Ammon's horn (tissue), 1 donor: ENCODE data around the gene PFN1.

ENCODE experiments used
- DNase-seq: peaks from one replicate; pipeline ENCODE4 v3.0.0-alpha.2; 2016; ENCODE audit warnings: low spot score

Gene PFN1

DNA sequence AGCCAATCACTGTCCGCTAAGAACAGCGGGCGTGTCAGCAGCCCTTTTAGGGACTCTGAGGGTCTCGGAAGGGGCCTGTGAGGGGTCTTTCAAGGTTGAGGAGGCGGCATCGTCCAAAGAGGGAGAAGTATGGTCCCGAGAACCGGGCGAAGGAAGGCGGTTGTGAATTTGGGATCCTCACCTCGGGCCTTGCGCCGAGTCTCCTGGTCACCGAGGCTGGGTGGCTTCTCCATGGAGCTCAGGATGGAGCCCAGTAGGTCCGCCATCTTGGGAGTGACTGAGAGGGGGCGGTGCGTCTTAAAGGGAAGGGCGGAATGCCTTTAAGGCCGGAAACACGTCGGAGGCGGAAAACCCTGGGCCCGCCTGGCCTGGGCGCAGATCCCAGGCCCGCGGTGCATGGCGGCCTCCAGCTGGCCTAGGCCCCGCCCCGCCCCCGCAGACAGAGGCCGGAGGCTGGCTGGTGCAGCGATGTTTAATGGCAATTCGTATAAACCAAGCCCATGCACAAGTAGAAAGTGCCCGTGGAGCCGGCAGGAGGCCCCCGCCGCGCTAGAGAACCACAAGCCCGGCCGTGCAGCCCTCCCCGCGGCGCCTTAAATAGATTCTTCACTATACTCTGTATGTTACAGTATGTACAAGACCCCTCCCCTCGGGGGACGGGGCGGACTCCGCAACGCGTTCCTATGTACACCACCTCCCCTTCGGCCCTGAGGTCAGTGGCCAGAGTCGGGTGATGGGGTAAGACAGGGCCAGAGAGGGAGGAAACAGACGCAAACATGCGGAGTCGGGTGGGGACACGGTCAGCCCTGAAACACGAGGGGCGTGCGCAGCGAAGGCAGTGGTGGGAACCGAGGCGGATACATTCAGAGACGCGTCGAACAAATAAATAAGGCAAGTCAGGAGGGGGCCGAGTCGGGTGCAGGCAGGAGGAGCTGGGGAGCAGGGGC is 19.5 kb upstream of the PFN1 start, which contains the start of gene SPAG7:
Gene SPAG7 (minus strand): TSS at position 279 of the 947 bp plus-strand sequence. CDS start 13 bp downstream, at position 266.
- DNase-seq, result peak; percentile 98

- peak; percentile 100 for DNase-seq
Measured at GRCh38 chr17:4966844-4967538, 18.7 kb upstream of the PFN1 start.

DNA sequence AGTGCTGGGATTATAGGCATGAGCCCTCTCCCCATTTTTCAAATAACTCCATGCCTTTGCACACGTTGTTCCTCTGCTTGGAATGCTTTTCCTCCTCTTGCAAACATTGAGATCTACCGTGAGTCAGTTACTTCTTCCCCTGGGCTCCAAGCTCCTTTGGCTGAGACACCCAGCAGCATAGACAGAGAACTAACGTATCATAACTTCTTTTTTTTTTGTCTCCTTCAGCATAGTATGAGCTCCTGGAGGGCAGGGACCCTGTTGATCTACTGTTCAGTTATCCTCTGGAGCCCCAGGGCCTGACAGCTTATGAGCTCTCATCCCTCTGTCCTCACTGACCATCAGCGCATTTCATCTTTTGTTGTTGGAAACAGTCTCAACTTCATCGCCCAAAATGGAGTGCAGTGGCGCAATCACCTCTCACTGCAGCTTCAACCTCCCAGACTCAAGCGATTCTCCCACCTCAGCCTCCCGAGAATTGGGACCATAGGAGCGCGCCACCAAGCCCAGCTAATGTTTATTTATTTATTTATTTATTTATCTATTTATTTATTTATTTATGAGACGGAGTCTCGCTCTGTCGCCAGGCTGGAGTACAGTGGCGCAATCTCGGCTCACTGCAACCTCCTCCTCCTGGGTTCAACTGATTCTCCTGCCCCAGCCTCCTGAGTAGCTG is 17.1 kb upstream of the PFN1 start:
- no peak for DNase-seq

- DNase-seq, result no peak
Measured at GRCh38 chr17:4960279-4960922, 12.1 kb upstream of the PFN1 start.

- no peak for DNase-seq
Measured at GRCh38 chr17:4959261-4959965, 11.1 kb upstream of the PFN1 start.

DNA sequence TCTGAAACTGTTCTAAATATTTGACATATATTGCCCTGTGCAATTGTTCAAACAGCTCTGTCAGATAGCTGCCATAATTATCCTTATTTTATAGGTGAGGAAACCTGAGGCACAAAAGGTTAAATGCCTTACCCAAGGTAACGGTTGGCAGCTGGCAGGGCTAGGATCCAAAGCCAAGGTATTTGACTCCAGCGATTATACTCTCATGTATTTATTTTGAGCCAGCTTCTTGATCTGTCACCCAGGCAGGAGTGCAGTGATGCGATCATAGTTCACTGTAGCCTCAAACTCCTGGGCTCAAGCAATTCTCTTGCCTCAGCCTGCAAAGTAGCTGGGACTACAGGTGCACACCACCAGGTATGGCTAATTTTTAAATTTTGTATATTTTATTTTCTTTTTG is 9.8 kb upstream of the PFN1 start:
- no peak for DNase-seq

DNA sequence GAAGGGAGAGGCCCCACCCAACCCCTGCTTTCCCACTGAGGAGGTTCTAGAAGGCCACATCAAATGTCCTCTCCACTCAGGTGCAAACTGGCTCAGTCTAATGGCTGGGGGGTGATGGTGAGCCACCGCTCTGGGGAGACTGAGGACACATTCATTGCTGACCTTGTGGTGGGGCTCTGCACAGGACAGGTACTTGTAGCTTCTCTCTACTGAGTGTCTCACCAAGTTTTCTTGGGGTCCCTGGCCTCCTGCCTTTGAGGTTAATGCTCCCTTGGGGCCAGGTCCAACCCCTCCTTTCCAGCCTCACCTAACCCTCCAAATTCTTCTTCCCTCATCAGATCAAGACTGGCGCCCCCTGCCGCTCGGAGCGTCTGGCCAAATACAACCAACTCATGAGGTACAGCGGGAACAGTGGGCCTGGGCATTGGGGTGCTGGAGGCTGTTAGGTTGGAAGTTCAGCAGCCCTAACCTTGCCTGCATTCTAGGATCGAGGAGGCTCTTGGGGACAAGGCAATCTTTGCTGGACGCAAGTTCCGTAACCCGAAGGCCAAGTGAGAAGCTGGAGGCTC is 8.2 kb upstream of the PFN1 start:
- DNase-seq, result no peak

GRCh38 chr17:4955091-4955490 is 6.8 kb upstream of the PFN1 start:
- DNase-seq, result no peak

DNA sequence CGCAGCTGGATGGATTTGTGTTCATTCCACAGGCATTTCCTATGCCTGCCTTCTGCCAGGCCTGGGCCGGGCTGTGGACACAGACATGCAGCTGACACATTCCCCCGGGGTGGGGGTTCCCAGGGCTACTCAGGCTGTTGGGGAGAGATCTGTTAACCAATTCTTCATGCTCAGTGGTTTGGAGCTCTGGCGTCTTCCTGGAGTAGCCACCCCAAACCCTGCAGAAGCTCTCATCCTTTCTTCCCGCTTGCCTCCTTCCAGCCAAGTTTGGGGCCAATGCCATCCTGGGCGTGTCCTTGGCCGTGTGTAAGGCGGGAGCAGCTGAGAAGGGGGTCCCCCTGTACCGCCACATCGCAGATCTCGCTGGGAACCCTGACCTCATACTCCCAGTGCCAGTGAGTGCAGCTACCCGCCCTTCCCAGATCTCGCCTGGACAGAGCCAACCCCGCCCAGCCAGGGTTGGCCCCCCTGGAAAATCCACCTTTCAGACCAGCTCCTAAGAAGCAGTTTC is 5.2 kb upstream of the PFN1 start:
- no peak for DNase-seq

DNA sequence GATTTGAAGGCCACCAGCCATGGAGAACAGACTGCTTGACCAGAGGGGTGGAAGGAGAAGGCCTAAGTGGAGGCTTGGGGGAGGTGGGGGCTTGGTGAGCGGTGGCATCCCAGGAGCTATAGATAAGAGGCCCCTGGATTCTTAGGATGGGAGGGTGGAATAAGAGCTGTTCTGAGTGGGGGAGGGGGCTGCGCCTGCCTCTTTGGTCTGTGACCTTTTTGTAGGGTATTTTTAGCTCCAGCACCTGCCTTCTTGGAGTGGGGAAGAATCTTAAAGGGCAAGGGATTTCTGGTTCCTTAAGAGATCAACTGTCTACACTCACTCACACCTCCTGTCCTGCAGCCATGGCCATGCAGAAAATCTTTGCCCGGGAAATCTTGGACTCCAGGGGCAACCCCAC is 3.2 kb upstream of the PFN1 start:
- DNase-seq, result no peak

GRCh38 chr17:4950746-4951204 is 2.4 kb upstream of the PFN1 start, which contains the start of gene ENO3:
ENO3 (plus strand) TSS chr17:4951119; CDS start chr17:4951830, 711 bp downstream.
- no peak for DNase-seq

- DNase-seq, result no peak
Measured at GRCh38 chr17:4950075-4950745, 1.9 kb upstream of the PFN1 start.

DNA sequence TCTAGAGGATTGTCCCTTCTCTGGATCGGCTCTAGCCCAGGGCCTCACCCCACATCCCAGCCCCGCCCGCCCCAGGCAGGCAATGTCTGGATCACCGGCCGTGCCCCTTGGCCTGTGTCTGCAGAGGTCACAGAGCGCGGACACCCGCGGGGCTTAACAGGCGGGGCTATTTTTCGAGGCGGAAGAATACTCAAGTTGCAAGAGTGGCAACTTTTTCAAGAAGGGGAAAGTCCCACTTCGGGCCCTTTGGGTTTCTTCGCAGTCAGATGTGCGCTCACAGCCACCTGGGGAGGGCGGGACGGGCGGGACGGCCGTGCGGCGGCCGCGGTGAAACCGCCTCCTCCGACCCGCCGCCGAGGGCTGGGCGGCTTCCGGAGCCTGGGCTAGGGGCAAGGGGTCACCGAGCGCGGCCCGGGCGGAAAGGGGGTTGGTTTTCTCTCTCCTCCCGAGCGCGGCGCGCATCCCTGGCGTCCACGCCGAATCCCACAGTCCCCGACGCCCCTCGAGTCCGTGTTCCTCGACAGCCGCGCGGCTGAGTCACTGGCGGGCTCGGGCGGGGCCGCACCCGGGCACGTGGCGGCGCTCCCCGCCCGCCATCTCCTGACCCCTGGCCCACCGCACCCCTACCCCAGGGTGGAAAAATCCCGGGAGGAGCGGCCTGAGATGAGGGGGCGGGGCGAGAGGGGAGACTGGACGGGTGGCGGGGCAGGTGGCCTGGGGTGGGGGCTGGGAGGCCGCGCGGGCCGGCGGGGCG is 1.2 kb upstream of the PFN1 start:
- no peak for DNase-seq

GRCh38 chr17:4948931-4949320 is 596 bp upstream of the PFN1 start:
- DNase-seq, result peak; percentile 82

- DNase-seq, result no peak
Measured at GRCh38 chr17:4947411-4948165, 742 bp downstream of the PFN1 start.

DNA sequence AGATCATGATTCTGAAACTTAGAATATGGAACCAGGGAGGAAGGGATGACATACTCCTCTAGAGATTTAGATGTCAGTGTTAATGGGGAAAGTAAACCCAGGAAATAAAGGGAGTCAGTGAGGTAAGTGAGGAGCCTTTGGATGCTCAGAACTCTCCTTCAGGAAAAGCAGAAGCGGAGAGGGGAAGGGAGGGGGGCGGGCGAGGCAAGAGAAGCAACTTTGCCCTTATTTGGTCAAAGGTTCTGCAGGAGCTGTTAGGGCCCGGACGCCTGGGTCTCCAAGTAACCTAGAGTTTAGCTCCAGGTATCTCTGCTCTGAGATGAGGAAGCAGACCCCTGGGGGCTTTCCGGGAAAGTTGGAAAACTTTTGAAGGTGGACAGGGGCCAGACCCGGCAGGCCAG is 1.3 kb downstream of the PFN1 start:
- no peak for DNase-seq

DNA sequence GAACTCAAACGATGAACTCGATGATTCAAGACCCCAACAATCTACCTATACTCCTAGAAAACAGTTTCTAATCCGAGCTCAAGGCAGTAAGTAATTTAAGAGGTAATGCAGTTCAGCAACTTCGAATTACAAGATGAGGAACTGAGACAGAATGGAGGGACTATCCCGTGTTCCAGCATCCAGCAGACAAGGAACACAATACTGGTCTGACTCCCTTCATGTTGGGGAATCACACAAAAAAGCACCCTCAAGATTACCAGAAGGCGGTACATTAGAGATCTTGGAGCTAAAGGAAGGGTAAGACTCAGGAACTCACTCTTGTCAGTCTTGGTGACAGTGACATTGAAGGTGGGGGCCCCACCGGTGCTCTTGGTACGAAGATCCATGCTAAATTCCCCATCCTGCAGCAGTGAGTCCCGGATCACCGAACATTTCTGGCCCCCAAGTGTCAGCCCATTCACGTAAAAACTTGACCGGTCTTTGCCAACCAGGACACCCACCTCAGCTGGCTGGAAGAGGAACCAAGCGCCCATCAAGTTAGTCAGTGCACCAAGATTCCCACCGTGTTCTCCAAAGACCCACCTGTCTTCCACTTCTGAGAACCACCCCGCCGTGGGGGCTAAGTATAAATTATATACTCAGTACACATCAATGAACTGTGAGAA is 1.9 kb downstream of the PFN1 start:
- no peak for DNase-seq

DNA sequence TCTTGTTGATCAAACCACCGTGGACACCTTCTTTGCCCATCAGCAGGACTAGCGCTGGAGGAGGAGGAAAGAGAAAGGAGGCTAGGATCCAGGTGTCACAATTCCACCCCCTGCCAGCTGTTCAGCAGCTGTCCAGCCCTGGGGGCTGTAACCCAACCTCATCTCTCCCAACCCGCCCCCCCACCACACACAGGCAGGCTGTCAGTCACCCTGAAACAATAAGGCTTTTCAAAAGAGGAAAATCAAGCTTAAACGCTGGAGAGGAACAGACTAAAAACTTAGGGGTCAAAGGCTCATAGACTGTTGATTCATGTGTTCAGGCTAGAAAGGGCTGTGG is 2.4 kb downstream of the PFN1 start:
- DNase-seq, result no peak
